Stimulated activated CD4-positive, alpha-beta T cell treated with anti-CD3 and anti-CD28 coated beads, TNF-alpha, amount 100 ng/mL, for 24 hours (primary cell): ENCODE data around the gene DNAJB14.

ENCODE experiments used
- DNase-seq, 3 experiments: peaks; one replicate each; pipeline ENCODE4 v3.0.0-alpha.2; 2020; ENCODE audit warnings: low read depth in 3 of 3

The DNAJB14 gene

DNA sequence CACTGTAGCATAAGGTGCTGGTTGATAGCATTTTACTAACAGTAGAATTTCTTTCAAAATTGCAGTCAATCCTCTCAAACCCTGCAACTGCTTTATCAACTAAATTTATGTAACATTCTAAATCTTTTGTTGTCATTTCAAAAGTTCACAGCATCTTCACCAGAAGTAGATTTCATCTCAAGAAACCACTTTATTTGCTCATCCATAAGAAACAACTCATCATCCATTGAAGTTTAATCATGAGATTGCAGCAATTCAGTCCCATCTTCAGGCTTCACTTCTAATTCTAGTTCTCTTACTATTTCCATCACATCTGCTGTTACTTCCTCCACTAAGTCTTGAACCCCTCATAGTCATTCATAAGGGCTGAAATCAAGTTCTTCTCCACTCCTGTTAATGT, 73.8 kb downstream of the DNAJB14 start:
- no peak for DNase-seq

DNA sequence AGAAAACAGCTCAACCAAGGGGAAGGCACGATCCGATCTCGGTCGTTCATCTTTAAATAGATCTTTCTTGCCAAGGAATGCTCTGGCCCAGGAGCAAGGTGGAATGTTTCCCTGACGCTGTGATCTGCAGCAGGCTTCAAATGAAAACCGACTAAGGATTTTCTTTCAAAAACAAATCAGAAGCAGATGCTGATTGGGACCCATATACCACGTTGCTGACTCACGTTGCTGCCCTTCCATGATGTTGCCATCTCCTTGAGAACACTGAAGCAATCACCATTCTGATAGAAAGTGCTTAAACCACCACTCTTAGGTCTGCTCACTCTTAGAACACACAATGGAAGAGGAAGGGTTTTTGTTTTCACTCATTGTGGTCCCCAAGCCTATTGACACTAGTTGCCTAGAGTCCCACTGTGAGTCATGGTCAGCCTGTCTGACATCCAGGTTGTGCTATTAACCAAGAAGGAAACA, 78.3 kb downstream of the DNAJB14 start:
- no peak for DNase-seq

DNA sequence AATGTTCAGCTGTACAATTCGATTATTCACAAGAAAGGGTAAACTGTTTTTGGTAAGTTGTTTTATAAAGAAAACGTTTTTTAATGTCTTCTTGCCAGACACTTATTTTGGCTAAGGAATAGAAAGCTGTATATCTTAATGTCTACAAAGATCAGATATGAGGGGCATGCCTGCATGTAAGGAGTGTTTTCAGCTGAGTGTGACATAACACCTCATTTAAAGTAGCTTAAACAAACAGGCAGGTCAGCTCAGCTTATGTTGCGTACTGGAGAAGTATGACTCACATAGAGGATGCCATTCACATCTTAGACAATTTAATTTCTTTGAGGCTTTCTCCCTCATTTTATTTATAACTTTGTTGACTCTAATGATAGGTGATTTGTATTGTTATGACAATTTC, 82.6 kb downstream of the DNAJB14 start:
- no peak for DNase-seq

DNA sequence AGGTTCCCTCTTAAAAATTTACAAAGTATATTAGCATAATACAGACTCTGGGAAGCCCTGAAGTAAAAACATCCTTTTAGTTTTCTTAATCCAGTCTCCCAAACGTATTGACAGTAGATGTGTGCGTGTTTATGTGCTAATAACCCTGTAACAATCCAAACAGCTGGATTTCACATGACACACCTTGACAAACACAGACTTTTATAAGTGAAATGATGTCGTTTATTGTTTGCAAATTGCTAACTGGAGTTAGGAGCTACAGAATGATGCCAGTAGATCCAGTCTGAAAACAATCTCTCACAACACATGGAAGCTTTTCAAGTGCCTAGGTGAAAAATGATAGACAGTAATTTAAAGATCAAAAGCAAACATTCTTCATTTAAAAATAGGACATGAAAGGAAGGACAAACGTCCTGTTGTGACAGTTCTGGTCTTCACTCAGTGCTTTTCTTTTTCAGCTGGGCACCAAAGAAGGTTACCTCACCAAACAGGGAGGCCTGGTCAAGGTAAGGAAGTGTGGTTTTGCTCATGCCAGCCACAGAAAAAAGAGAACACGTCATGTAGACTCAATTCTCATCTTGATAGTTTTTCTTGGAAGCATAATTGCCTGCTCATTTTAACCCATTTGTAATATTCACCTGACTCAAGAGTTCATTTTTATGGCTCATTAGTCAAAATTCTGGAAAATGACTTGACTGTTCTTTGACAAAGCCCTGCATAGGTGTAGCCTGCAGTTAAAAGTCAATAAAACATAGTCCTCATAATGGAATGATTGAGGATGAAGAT, 85.1 kb downstream of the DNAJB14 start:
- no peak for DNase-seq

DNA sequence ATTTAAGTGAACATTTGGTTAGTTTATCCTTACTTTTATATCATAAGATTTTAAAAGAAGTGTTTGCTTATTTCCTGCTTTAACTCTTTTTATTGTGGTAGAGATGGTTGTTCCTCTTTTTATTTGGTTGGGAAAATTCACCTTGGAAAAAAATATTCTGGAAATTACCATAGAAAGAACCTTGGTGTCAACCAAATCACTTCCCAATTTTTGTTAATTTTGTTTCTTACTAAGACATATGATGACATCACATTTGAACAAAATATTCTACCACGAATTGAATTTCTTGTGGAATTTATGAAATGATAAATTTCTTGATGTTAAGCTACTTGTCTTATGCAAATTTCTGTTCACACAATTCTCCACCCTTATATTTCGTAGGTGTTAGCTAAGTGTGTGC, 85.9 kb downstream of the DNAJB14 start:
- DNase-seq, result no peak

DNA sequence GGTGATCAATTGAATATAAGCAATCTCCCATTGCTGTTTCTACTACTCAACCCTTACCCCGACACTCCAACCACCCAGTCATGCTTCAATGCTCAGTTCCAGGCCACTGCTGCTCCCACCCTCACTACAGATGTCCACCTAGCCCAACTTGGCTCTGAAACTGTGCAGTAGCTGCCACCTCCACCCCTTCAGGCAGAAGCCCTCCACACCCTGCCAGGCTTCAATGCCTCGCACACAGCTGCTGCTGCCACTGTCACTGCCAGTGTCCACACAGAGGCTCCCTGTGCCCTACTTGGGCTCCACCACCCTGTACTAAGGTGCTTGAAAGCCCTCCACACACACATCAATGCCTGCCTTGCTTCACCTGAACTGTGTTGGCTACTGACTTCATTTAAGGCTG, 86.8 kb downstream of the DNAJB14 start:
- no peak for DNase-seq

DNA sequence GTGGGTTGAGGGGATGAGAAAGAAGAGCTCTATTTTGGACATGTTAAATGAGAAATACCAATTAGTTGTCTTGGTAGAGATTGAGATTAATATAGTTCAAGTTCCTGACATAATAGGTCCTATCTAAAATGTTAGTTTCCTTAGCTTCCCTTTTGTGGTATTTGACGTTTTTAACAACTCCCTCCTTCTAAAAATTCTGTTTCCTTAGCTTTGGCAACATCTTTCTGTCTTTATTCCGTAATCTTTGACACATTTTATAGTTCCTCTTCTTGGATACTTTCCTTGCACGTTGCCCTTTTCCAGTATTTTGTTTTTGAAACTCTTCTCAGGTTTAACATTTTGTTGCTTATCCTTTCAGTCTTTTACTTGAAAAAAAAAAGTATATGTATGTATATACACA, 89.1 kb downstream of the DNAJB14 start:
- DNase-seq, result no peak

DNA sequence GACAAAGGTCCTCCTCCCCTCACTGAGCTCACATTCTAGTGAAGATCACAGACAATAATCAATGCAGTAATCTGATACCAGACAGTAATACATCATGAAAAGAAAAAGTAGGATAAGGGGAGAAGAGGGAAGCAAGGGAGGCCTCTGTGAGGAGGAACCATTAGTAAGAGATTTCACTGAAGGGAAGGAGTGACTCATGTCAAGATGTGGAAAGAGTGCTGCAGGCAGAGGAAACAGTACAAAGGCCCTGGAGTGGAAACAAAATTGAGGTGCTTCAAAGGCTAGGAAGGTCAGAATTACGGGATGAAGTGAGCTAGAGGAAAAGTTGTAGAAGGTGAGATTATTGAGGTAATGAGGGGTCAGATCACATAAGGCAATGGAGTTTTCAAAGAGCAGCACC, 90.3 kb downstream of the DNAJB14 start:
- no peak for DNase-seq

DNA sequence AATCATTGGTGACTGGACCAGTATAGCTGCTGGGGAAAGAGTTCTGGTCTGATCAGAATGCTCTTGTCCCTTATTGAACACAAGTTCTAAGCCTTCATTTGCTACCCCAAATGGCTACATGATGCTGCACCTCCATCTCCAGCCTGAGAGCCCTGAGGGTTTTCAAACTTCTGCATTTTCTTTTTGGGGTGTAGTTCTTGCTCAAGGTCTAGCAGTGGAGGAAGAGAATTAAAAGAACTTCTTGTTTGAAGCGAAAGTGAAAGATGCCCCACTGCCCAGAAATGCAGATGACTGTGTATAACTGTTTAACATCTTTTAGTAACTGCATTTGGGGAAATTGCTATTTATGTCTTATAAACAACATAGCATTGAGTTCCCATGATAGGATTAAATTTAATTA, 90.7 kb downstream of the DNAJB14 start:
- no peak for DNase-seq

DNA sequence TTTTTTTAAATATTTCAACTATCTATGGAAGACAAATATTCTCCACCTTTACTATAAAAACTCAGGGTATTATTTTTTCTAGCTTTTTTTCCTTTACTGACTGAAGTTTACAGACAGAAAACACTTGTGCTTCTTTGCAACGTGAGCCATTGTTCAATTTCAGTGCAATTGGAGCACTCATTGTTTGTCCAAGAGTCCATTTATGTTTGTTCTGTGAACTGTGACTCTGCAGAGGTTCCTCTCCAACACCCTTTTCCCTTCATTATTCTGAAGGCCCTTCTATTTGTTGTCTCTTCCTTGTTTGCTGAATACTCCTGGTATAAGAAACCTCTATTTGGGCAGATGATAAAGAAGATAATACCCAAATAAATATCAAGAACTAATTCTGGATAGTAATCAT, 92.4 kb downstream of the DNAJB14 start:
- DNase-seq, result no peak

DNA sequence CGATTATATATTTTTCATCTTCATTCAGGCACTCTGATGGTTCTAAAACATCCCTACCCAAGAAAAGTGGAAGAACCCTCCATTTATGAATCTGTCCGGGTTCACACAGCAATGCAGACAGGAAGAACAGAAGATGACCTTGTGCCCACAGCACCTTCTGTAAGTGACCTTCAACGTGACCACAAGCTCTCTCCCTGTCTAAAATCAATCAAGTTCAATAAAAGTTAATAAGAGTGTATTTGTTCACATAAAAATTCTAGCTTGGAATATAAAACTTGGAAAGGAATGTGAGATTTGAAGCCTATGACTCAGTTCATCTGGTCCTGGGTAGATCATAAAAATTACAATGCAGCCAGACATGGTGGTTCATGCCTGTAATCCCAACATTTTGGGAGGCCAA, 93.2 kb downstream of the DNAJB14 start:
- DNase-seq, result no peak

DNA sequence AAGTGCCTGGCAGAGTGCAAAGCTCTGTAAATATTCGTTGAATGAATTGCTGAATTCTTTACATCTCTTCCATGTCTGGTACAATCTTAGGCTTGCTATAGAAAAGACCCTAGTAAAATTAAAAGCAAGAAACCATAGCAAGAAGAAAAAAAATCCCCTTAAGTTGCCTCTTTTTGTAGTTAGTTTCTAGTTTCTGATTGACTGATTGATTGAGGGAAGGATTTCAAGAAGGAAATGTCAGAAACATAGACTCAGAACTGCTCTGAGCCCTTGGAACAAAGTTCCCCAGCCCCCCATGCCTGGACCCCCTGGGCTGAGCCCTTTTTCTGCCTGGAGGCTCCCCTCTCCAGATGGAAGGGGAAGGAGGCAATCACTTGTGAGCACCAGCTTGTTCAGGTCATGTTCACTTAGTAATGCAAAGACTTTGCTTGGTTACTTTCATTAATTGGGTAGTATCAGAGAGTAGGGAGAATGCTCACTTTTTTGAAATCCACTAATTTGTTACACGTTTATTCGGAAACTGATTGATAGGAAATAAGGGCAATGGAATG, 94.1 kb downstream of the DNAJB14 start:
- no peak for DNase-seq

DNA sequence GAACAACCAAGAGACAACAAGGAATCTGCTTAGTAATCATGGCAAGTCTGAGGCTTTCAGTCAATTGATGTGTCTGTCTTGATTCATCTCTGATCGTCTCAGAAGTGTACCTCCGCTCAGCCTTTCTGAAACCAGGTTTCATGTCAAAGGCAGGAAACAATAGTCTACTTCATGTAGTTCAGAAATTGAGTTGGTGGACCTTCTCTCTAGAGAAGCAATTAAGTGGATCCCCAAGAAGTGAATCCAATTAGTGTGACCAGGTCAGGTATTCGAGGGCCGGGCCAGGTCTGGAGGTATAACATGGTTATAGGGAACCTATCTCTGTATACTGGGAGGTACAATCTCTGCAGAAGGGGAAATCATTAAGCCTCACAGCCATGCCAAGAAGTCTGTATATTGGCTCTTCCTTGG, 97.8 kb downstream of the DNAJB14 start:
- DNase-seq, result peak in 1 of 3 experiments; percentile 40

DNA sequence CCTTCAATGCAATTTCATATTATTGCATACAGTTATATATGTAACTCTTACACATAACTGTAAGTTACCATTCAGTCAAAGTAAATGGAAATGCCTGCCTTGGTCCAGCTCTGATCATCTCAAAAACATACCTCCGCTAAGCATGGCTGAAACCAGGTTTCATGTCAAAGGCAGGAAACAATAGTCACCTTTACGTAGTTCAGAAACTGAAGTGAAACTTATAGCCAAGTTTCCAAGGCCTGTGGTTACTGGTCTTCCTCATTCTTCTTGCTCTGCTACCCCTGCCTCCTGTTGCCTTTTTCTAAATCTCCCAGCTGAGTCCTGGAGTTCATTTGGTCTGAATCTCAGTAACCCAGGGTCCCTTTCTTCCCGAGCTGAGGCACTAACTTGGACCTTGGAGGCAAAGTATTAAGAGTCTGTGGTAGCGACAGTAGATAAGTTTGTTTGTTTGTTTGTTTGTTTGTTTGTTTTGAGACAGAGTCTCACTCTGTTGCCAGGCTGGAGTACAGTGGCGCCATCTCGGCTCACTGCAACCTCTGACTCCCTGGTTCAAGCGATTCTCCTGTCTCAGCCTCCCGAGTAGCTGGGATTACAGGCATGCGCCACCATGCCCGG, 98.9 kb downstream of the DNAJB14 start:
- DNase-seq, result no peak

DNA sequence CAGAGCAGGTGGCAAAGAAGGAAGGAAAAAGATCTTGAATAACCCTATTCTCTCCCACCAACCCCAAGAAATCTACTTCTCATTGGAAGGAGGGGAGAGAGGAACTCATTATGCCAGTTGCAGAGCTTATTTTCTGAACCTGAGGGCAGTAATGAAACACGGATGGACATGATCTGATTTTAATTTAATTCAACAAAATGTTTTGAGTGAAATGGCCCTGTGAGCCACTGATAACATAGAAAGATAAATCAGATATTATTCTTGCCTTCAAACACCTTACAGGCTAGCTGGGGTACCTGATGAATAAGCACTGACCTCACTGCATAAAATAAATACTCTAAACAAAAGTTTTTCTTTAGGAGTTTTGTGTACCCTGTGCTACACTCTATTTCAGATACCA, 99.5 kb downstream of the DNAJB14 start:
- no peak for DNase-seq
